KMS-11 (cell line): ENCODE data around the gene FAM131B.

Experiments
- H2AFZ ChIP-seq: fragments of 200-600 bp; sonication (generic); 2 replicates; pipeline ENCODE4 v1.6.1; 2016; ENCODE audit warnings: antibody characterized with exemption, mixed run types, low read depth
- H3K27ac ChIP-seq: fragments of 200-600 bp; sonication (generic); 2 replicates; pipeline ENCODE4 v1.6.1; 2016; ENCODE audit warnings: mild to moderate bottlenecking, mixed run types
- H3K27me3 ChIP-seq: fragments of 200-600 bp; sonication (generic); 2 replicates; pipeline ENCODE4 v1.6.1; 2017; ENCODE audit warnings: mild to moderate bottlenecking, low read depth, mixed run types, moderate library complexity; ENCODE audit not compliant: insufficient read depth
- H3K36me3 ChIP-seq: fragments of 200-600 bp; sonication (generic); 2 replicates; pipeline ENCODE4 v1.6.1; 2017; ENCODE audit warnings: mild to moderate bottlenecking, mixed run types; ENCODE audit not compliant: insufficient read depth
- H3K4me1 ChIP-seq: fragments of 200-600 bp; sonication (generic); 2 replicates; pipeline ENCODE4 v1.6.1; 2016; ENCODE audit warnings: mild to moderate bottlenecking, low read depth, mixed run types; ENCODE audit not compliant: poor library complexity, severe bottlenecking
- H3K4me2 ChIP-seq: fragments of 200-600 bp; sonication (generic); 2 replicates; pipeline ENCODE4 v1.7.0; 2016; ENCODE audit warnings: mild to moderate bottlenecking, mixed run types
- H3K4me3 ChIP-seq: fragments of 200-600 bp; sonication (generic); IDR thresholded peaks from 2 replicates; pipeline ENCODE4 v1.6.1; 2017; ENCODE audit warnings: low read depth, low read length, mixed read lengths; ENCODE audit not compliant: insufficient read depth
- H3K79me2 ChIP-seq: fragments of 200-600 bp; sonication (generic); 2 replicates; pipeline ENCODE4 v1.6.1; 2016; ENCODE audit warnings: low read depth, mixed run types; ENCODE audit not compliant: insufficient read depth
- H3K9ac ChIP-seq: fragments of 200-600 bp; sonication (generic); 2 replicates; pipeline ENCODE4 v1.6.1; 2016; ENCODE audit warnings: mild to moderate bottlenecking, mixed run types
- H4K20me1 ChIP-seq: fragments of 200-600 bp; sonication (generic); 2 replicates; pipeline ENCODE4 v1.6.1; 2016; ENCODE audit warnings: mild to moderate bottlenecking, mixed run types; ENCODE audit not compliant: insufficient read depth
- TF ChIP-seq, protein P1 (sequence below): fragments of 200-600 bp; sonication (generic); conservative IDR thresholded peaks from 2 replicates; pipeline ENCODE4 v1.6.1; 2017; ENCODE audit warnings: low read depth, mild to moderate bottlenecking, antibody characterized with exemption, low read length, moderate library complexity, mixed read lengths

The FAM131B gene

DNA sequence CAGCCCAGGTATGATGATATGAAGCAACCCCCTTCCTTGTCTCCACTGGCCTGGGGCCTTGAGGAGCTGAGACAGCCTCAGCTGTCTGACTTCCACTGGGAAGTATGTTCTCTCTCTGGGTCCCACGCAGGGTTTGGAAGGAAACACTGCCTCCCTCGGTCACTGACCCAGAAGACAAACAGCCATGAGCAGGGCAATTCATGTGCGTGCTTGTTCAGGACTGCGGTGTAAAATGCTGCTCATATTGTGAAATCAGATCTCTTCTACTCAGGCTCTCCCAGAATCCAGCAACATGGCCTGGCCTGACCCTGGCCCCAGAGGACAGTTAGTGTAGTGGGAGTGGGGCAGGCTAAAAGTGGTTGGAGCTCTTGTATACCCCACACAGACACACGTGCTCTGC is 43.9 kb downstream of the FAM131B start:
- Histone ChIP-seq H3K4me2 (no peak overlapping the region), H3K4me3 (no peak overlapping the region), H3K27ac (no peak overlapping the region), H3K9ac (no peak overlapping the region), H3K4me1 (no peaks in the 10 kb centered on the region), H3K79me2 (no peaks in the 10 kb centered on the region), H2AFZ (no peak overlapping the region), H4K20me1 (no peaks in the 10 kb centered on the region), H3K36me3 (no peaks in the 10 kb centered on the region), H3K27me3 (no peaks in the 10 kb centered on the region)
- TF ChIP-seq, protein P1, sequence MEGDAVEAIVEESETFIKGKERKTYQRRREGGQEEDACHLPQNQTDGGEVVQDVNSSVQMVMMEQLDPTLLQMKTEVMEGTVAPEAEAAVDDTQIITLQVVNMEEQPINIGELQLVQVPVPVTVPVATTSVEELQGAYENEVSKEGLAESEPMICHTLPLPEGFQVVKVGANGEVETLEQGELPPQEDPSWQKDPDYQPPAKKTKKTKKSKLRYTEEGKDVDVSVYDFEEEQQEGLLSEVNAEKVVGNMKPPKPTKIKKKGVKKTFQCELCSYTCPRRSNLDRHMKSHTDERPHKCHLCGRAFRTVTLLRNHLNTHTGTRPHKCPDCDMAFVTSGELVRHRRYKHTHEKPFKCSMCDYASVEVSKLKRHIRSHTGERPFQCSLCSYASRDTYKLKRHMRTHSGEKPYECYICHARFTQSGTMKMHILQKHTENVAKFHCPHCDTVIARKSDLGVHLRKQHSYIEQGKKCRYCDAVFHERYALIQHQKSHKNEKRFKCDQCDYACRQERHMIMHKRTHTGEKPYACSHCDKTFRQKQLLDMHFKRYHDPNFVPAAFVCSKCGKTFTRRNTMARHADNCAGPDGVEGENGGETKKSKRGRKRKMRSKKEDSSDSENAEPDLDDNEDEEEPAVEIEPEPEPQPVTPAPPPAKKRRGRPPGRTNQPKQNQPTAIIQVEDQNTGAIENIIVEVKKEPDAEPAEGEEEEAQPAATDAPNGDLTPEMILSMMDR, result no peak

DNA sequence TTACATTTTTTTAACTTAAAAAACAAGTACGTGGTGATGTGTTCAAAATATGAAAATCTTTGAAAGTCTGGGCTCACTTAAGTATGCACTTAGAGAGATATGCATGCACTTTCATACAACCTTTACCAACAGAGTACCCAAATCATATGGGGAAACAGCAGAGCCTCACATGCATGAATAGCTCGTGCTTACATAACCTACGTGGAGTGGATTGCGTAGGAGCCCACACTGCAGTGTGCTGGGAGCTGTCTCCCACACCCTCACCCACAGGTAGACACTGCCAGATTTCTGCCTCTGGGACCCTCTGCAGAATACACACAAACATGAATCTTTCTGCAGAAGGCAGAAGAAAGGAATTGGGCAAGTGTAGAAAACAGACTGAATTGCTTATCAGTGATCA is 46.0 kb downstream of the FAM131B start:
- Histone ChIP-seq H3K27ac (no peak overlapping the region), H3K79me2 (no peaks in the 10 kb centered on the region), H3K4me3 (no peak overlapping the region), H3K36me3 (no peaks in the 10 kb centered on the region), H2AFZ (no peak overlapping the region), H3K9ac (no peak overlapping the region), H3K4me2 (no peak overlapping the region), H4K20me1 (no peaks in the 10 kb centered on the region), H3K27me3 (no peaks in the 10 kb centered on the region), H3K4me1 (no peaks in the 10 kb centered on the region)
- TF ChIP-seq, protein P1, result no peak

DNA sequence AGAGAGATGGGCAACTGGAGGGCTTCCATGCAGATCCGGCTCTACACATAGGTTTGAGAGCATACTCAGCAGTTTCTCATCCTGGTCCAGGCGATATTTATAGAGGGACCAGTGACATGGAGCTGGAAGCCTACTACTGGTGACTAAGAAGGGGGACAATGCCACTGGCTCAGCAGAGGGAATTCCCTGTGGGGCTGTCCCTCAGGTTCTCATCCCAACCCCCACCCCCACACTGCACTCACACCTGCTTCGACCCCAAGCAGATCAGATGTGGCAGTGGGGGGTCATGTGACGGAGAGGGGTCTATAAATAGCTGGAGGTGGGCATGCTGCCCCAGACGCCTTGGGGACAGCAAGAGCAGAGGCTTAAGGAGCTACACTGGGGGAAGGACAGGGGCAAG is 46.7 kb downstream of the FAM131B start, which contains the start of gene CLCN1:
TSS of gene CLCN1 (plus strand) at position 336 of the 400 bp plus-strand sequence. CDS start 102 bp downstream, outside the sequence.
- no peaks in the 10 kb centered on the region for H3K4me1 ChIP-seq
- H3K4me2 ChIP-seq, result no peak within 1 kb of the TSS
- H3K9ac ChIP-seq, result no peak within 1 kb of the TSS
- H3K4me3 ChIP-seq, result no peak within 1 kb of the TSS
- no peaks in the 10 kb centered on the region for H4K20me1 ChIP-seq
- no peaks in the 10 kb centered on the region for H3K27me3 ChIP-seq
- H3K36me3 ChIP-seq, result no peaks in the 10 kb centered on the region
- no peaks in the 10 kb centered on the region for H3K79me2 ChIP-seq
- H3K27ac ChIP-seq, result no peak within 1 kb of the TSS
- no peak within 1 kb of the TSS for H2AFZ ChIP-seq
- TF ChIP-seq, protein P1, result no peak

DNA sequence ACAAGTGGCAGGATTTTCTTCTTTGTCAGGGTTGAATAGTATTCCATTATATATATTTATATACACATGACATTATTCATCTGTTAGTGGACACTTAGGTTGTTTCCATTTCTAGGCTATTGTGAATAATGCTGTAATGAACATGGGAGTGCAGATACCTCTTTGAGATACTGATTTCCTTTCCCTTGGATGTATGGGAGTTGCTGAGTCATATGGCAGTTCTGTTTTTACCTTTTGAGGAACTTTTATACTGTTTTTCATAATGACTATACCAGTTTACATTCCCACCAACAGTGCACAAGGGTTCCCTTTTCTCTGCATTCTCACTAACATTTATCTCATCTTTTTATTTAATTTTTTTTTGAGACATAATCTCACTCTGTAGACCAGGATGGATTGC is 48.4 kb downstream of the FAM131B start:
- Histone ChIP-seq H3K4me2 (no peak overlapping the region), H3K27me3 (no peaks in the 10 kb centered on the region)
- TF ChIP-seq, protein P1, result no peak

DNA sequence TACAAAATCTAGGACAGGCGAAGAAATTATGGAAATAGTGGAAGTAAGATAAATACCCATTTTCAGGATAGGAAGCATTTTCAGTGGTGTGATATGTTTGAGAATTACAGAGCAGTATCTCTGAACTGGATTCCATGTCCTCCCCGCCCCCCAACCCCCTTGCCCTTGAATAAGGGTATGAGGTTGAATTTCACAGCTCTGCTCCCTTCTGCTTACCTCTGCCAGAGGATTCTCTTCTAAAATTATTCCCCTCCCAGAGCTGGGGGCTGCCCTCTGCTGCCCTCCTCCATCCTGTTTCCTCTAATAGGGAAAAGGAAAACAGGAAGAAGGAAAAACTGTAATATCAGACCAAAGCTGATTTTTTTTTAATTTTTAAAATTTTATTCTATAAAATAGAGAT is 53.9 kb downstream of the FAM131B start:
- no peak overlapping the region for H2AFZ ChIP-seq
- H3K36me3 ChIP-seq, result peaks cover 16% of the 10 kb centered on the region; the same call in 1 of the 2 replicates
- H3K4me3 ChIP-seq, result no peak overlapping the region
- no peaks in the 10 kb centered on the region for H4K20me1 ChIP-seq
- no peak overlapping the region for H3K27ac ChIP-seq
- TF ChIP-seq, protein P1, result no peak
- H3K27me3 ChIP-seq, result no peaks in the 10 kb centered on the region
- no peak overlapping the region for H3K4me2 ChIP-seq
- H3K79me2 ChIP-seq, result no peaks in the 10 kb centered on the region
- H3K4me1 ChIP-seq, result no peaks in the 10 kb centered on the region
- no peak overlapping the region for H3K9ac ChIP-seq

More for the DNA sequence above, 48.4 kb downstream of the FAM131B start:
- H3K36me3 ChIP-seq, result no peaks in the 10 kb centered on the region
- no peak overlapping the region for H3K9ac ChIP-seq
- H3K27ac ChIP-seq, result no peak overlapping the region
- no peak overlapping the region for H3K4me3 ChIP-seq
- no peaks in the 10 kb centered on the region for H3K79me2 ChIP-seq
- no peaks in the 10 kb centered on the region for H4K20me1 ChIP-seq
- H2AFZ ChIP-seq, result no peak overlapping the region
- no peaks in the 10 kb centered on the region for H3K4me1 ChIP-seq
